Caco-2 (cell line): Measurements from ENCODE around the gene TMEM141. TPM values are rescaled to one million over a fixed set of nuclear protein-coding genes. Genes with fewer than 3 reads are reported as not detected.

Source experiments
- BruUV-seq: library from RNA; stranded (reverse); fragments of 400-500 nt; replicated peaks from 2 replicates; lab custom pipeline; 2021; lab: Mats Ljungman, UMichigan
- CTCF ChIA-PET: fragments of 300-600 bp; sonication (Branson Sonifier 250); formaldehyde crosslinking; loops from one replicate; lab custom pipeline; 2022; ENCODE audit warnings: antibody characterized with exemption; lab: Charles Lee
- POLR2A ChIA-PET: fragments of 300-600 bp; sonication (Branson Sonifier 250); formaldehyde crosslinking; loops from one replicate; lab custom pipeline; 2022; ENCODE audit warnings: antibody characterized with exemption; lab: Charles Lee
- DNase-seq, 2 experiments: peaks; one replicate each; pipeline versions ENCODE4 v3.0.0 to v3.0.0-alpha.2; 2020 to 2022
- H3K27me3 ChIP-seq: replicated peaks from 2 replicates; pipeline ENCODE4 v1.6.0; 2011; ENCODE audit warnings: low read length; ENCODE audit not compliant: control insufficient read depth, insufficient read depth
- H3K36me3 ChIP-seq: 2 replicates; pipeline ENCODE4 v1.5.1; 2011; ENCODE audit warnings: low read length; ENCODE audit not compliant: control insufficient read depth, insufficient read depth
- H3K4me1 ChIP-seq: fragments of 250-450 bp; sonication (Bioruptor Pico); 2 replicates; pipeline ENCODE4 v1.5.1; 2020; ENCODE audit warnings: mild to moderate bottlenecking
- H3K4me3 ChIP-seq: 2 replicates; pipeline ENCODE4 v1.5.1; 2011; ENCODE audit warnings: low read depth, mild to moderate bottlenecking, control low read depth, low read length
- H3K9me3 ChIP-seq: fragments of 250-450 bp; sonication (Bioruptor Pico); 2 replicates; pipeline ENCODE4 v1.5.1; 2020; ENCODE audit warnings: mild to moderate bottlenecking, moderate library complexity
- H3K27ac Mint-ChIP-seq: one replicate; pipeline ENCODE4 v1.8.0; 2022; ENCODE audit warnings: mixed read lengths; ENCODE audit not compliant: unreplicated experiment
- H3K27me3 Mint-ChIP-seq: one replicate; pipeline ENCODE4 v1.8.0; 2022; ENCODE audit warnings: mixed read lengths; ENCODE audit not compliant: insufficient read depth, unreplicated experiment
- H3K36me3 Mint-ChIP-seq: one replicate; pipeline ENCODE4 v1.8.0; 2022; ENCODE audit warnings: mild to moderate bottlenecking, mixed read lengths; ENCODE audit not compliant: insufficient read depth, unreplicated experiment
- H3K4me1 Mint-ChIP-seq: one replicate; pipeline ENCODE4 v1.8.0; 2022; ENCODE audit warnings: low read depth, mixed read lengths; ENCODE audit not compliant: unreplicated experiment
- H3K4me3 Mint-ChIP-seq: one replicate; pipeline ENCODE4 v1.8.0; 2022; ENCODE audit warnings: mild to moderate bottlenecking, moderate library complexity, mixed read lengths; ENCODE audit not compliant: unreplicated experiment
- H3K9me3 Mint-ChIP-seq: one replicate; pipeline ENCODE4 v1.8.0; 2022; ENCODE audit warnings: mixed read lengths; ENCODE audit not compliant: unreplicated experiment
- intact Hi-C: fragments of 100-400 bp; cut with micrococcal nuclease; formaldehyde crosslinking; loops from one replicate; pipeline ENCODE4 v1.10.0; 2022; ENCODE audit not compliant: unreplicated experiment
- total RNA-seq: library from RNA; stranded (reverse); gene quantifications from 2 replicates; pipeline ENCODE4 v1.2.3, GENCODE V29; 2022
- TF ChIP-seq, protein P1 (sequence below), 2 experiments: fragments of 200-600 bp in 1 of 2; IDR thresholded peaks; 1 replicate in 1 of 2; 2 replicates in 1 of 2; pipeline versions ENCODE4 v1.5.1 to v1.8.0; 2011 to 2022; ENCODE audit warnings: antibody characterized with exemption in 1 of 2, control low read depth in 1 of 2, inconsistent platforms in 1 of 2, low read depth in 1 of 2, low read length in 1 of 2, mild to moderate bottlenecking in 1 of 2, moderate library complexity in 1 of 2; ENCODE audit not compliant: insufficient read depth in 1 of 2, severe bottlenecking in 1 of 2, unreplicated experiment in 1 of 2

The TMEM141 gene
- total RNA-seq, 1 experiment from 2014 or later: 107 TPM

DNA sequence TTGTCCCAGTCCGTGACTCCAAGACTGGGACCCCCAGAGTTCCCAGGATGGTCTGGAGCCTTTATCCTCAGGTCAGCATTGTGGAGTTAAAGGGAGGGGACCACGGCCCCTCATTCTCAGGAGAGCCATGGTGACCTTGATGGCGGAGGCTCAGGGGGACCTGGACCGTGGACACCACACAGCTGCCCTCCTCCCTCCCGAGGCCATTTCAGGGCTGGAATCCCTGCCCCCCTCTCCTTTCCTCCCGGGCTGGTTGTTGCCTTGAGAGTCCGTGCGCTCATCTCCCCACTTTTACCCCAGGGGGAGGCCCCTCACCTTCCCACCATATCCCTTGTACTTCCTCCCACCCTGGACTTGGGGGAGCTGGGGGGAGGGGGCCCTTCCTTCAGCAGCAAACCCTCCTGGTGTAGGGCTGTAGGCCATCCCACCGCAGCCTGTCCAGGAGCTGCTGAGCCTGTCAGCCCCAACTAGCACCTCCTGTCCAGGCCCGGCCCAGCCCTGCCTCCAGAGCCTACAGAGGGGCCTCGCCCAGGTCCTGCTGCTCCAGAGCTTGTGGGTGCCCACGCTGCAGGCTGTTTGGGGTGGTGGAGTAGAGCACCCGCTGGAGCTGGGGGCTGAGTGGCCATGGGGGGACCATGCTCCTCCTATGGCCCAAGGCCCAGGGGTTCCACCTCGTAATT, 36.8 kb downstream of the TMEM141 start:
- Histone ChIP-seq H3K36me3 (peaks cover 5% of the 10 kb centered on the region), H3K9me3 (no peaks in the 10 kb centered on the region), H3K4me3 (no peak overlapping the region), H3K4me1 (no peaks in the 10 kb centered on the region), H3K27me3 (no peaks in the 10 kb centered on the region)
- no TSS peak for BruUV-seq
- ChIA-PET CTCF (no interaction called here), POLR2A (no interaction called here)
- H3K27ac Mint-ChIP-seq: no peak overlapping the region
- intact Hi-C loops: no loop called here
- TF ChIP-seq, protein P1, sequence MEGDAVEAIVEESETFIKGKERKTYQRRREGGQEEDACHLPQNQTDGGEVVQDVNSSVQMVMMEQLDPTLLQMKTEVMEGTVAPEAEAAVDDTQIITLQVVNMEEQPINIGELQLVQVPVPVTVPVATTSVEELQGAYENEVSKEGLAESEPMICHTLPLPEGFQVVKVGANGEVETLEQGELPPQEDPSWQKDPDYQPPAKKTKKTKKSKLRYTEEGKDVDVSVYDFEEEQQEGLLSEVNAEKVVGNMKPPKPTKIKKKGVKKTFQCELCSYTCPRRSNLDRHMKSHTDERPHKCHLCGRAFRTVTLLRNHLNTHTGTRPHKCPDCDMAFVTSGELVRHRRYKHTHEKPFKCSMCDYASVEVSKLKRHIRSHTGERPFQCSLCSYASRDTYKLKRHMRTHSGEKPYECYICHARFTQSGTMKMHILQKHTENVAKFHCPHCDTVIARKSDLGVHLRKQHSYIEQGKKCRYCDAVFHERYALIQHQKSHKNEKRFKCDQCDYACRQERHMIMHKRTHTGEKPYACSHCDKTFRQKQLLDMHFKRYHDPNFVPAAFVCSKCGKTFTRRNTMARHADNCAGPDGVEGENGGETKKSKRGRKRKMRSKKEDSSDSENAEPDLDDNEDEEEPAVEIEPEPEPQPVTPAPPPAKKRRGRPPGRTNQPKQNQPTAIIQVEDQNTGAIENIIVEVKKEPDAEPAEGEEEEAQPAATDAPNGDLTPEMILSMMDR (IDR thresholded peaks at IDR 0.05; ENCODE audit: insufficient read depth in 1 of 2, low read depth in 1 of 2, low read length in 1 of 2, severe bottlenecking in 1 of 2, unreplicated experiment in 1 of 2): no peak
- DNase-seq: no peak
- H3K4me1 Mint-ChIP-seq: no peaks in the 10 kb centered on the region
- no peaks in the 10 kb centered on the region for H3K9me3 Mint-ChIP-seq
- peaks cover 78% of the 10 kb centered on the region for H3K36me3 Mint-ChIP-seq
- no peaks in the 10 kb centered on the region for H3K27me3 Mint-ChIP-seq
- H3K4me3 Mint-ChIP-seq: no peak overlapping the region

DNA sequence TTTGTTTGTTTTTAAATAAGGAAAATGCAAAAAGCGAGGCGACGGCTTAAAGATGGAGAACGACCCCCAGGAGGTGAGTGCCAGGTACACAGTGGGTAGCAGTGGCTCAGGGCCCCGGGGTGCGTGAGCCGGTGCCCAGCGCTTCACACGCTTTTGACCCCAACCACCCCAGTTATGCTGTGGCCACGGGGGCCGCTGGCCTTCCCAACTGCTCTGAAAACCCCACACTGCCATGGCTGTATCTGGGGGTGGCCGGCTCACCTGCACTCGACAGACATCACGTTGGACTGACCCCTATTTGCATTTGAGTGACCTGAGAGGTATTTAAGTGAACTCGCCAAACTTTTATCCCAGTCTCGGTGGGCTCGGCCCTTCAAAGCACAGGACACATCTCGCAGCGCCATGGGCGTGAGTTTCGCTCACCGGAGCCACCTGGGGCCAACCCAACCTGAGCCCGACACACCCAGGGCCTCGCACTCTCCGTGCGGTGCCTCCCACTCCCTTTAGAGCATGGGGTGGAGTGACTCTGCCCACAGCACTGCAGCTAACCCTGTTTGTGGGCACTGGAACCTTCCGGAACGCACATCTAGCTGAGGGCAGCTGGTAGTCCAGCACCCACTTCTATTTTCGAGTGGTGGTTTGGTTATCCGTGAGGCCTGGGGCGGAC, 37.5 kb downstream of the TMEM141 start:
- H3K4me1 ChIP-seq: no peaks in the 10 kb centered on the region
- no peak overlapping the region for H3K4me3 ChIP-seq
- H3K9me3 ChIP-seq: no peaks in the 10 kb centered on the region
- ChIA-PET POLR2A (no interaction called here), CTCF (interaction anchor here (1.3 kb wide), 1 partner anchor 13 kb away, joined by 5 read pairs; no protein-coding TSS in a partner anchor)
- Mint-ChIP-seq H3K27ac (no peak overlapping the region), H3K4me1 (no peaks in the 10 kb centered on the region), H3K36me3 (peaks cover 73% of the 10 kb centered on the region), H3K4me3 (no peak overlapping the region), H3K27me3 (no peaks in the 10 kb centered on the region), H3K9me3 (no peaks in the 10 kb centered on the region)
- no TSS peak for BruUV-seq
- H3K36me3 ChIP-seq: peaks cover 5% of the 10 kb centered on the region
- no peak for DNase-seq
- TF ChIP-seq, protein P1 (IDR thresholded peaks at IDR 0.05; ENCODE audit: insufficient read depth in 1 of 2, low read depth in 1 of 2, low read length in 1 of 2, severe bottlenecking in 1 of 2, unreplicated experiment in 1 of 2): no peak
- H3K27me3 ChIP-seq: no peaks in the 10 kb centered on the region
- intact Hi-C loops: no loop called here

DNA sequence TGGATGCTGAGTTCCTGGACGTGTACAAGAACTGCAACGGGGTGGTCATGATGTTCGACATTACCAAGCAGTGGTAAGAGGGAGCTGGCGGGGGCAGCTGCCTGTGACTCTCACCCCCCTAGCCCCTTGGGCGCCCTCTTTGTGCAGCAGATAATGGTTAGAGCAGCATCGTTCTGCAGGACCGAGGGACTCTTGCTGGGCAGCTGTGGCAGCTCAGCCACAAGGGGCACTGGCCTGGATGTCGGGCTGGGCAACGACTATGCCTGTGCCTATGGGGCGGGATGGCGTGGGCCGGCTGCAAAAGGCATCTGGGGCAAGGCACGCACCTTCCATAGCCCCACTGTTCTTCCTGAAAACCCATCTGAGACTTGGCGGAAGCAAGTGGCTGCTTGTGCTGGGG, 38.3 kb downstream of the TMEM141 start:
- intact Hi-C loops: no loop called here
- ChIA-PET POLR2A (no interaction called here), CTCF (interaction anchor here (1.3 kb wide), 1 partner anchor 12 kb away, joined by 5 read pairs; no protein-coding TSS in a partner anchor)
- H3K9me3 Mint-ChIP-seq: no peaks in the 10 kb centered on the region
- Histone ChIP-seq H3K9me3 (no peaks in the 10 kb centered on the region), H3K36me3 (peaks cover 6% of the 10 kb centered on the region), H3K27me3 (no peaks in the 10 kb centered on the region), H3K4me1 (no peaks in the 10 kb centered on the region), H3K4me3 (no peak overlapping the region)
- BruUV-seq: no TSS peak
- H3K27ac Mint-ChIP-seq: no peak overlapping the region
- H3K36me3 Mint-ChIP-seq: peaks cover 73% of the 10 kb centered on the region
- TF ChIP-seq, protein P1 (IDR thresholded peaks at IDR 0.05; ENCODE audit: insufficient read depth in 1 of 2, low read depth in 1 of 2, low read length in 1 of 2, severe bottlenecking in 1 of 2, unreplicated experiment in 1 of 2): no peak
- no peaks in the 10 kb centered on the region for H3K27me3 Mint-ChIP-seq
- H3K4me3 Mint-ChIP-seq: no peak overlapping the region
- no peak for DNase-seq
- no peaks in the 10 kb centered on the region for H3K4me1 Mint-ChIP-seq
